Transverse colon (tissue), 3 donors: ENCODE results near the gene MCCD1.

Source experiments
- CTCF ChIP-seq, 5 experiments: fragments of 200-600 bp in 3 of 5; fragments of 450-650 bp in 2 of 5; sonication (generic) in 3 of 5; IDR thresholded peaks; 1 replicate in 2 of 5; 2 replicates in 3 of 5; pipeline ENCODE4 v1.5.1; 2016 to 2017; ENCODE audit warnings: antibody characterized with exemption in 5 of 5, inconsistent platforms in 3 of 5, mild to moderate bottlenecking in 2 of 5, moderate library complexity in 1 of 5
- EP300 ChIP-seq: sonication (generic); formaldehyde crosslinking; IDR thresholded peaks from one replicate; pipeline ENCODE4 v1.6.1; 2017; ENCODE audit warnings: antibody characterized with exemption, low read depth
- POLR2A ChIP-seq: fragments of 450-650 bp; IDR thresholded peaks from one replicate; pipeline ENCODE4 v1.6.1; 2016; ENCODE audit warnings: antibody characterized with exemption, mild to moderate bottlenecking, moderate library complexity

- TF ChIP-seq CTCF (IDR thresholded peaks at IDR 0.05): no peak
- no peak for TF ChIP-seq EP300
- TF ChIP-seq POLR2A: no peak
Measured at GRCh38 chr6:31544676-31545075, 15.9 kb downstream of the MCCD1 start.
